Stimulated activated CD4-positive, alpha-beta T cell treated with anti-CD3 and anti-CD28 coated beads, Interleukin-2, amount 100 ng/mL, for 4 hours (primary cell): ENCODE results near the gene ADGRD2.

ENCODE experiments used
- DNase-seq: peaks from one replicate; pipeline ENCODE4 v3.0.0-alpha.2; 2020; ENCODE audit warnings: low read depth

ADGRD2 gene

DNA sequence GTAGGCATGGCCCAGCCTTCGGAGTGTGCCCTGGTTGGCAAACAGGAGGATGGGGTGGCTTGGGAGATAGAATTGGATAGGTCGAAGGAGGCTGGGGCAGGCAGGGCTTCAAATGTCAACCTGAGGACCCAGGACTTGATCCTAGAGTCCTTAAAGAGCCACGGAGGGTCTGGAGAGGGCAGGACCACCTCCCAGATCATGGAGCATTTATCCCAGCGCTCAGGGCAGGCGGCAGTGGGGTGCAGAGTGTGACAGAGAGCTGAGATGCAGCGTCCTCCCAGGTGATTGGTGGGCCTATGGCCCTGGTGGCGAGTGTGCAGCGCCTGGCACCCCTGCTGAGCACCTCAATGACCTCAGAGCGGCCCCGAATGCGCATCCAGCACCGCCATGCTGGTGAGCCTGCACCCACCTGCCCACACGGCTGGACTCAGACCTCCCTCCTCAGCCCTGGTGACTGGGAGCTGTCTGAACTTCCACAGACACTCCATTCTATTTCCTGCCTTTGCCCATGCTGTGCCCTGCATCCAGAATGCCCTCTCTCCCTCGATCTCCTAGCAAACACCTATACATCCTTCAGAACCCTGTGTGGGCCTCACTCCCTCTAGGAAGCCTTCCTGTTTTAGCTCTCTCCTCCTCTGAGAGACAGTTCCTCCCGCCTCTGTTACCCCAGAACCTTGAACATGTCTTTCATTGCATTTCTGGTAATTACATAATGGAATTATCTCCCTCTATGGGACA lies 6.3 kb downstream of the ADGRD2 start:
- DNase-seq, result no peak

DNA sequence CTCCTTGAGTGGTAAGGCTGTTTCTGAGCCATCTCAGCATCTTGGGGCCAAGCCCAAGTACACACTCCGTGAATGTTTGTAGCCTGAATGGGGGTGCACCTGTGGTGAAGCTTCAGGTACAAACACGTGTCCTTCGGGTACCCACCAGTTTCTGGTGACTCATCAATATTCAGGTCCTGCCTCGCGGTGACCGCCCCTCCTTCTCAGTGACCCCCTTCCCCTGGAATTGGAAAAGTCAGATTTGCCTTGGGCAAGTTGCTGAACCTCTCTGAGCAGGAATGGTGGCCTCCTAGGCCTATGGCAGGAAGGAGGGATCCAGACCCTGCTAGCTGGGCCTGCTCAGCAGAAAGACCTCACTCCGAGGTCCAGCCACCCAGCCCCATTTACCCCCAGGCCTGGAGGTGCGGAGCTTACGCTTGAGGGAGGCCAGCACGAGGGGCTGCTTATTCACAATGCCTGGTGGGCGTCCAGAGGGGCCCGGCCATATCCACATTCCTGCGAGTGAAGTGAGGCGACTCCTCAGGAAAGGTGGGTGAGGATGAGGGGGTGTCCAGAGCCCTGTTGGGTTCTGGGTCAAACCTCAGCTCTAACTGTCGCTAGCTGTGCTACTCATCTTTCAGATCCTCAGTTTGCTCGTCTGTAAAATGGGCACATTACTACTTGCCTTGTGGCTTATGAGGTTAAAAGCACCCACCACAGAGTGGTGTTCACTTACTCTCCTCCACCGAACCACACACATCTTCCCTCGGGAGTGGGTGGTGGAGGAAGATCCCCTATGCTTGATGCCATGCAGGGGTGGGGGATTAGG lies 7.0 kb downstream of the ADGRD2 start:
- DNase-seq, result no peak

DNA sequence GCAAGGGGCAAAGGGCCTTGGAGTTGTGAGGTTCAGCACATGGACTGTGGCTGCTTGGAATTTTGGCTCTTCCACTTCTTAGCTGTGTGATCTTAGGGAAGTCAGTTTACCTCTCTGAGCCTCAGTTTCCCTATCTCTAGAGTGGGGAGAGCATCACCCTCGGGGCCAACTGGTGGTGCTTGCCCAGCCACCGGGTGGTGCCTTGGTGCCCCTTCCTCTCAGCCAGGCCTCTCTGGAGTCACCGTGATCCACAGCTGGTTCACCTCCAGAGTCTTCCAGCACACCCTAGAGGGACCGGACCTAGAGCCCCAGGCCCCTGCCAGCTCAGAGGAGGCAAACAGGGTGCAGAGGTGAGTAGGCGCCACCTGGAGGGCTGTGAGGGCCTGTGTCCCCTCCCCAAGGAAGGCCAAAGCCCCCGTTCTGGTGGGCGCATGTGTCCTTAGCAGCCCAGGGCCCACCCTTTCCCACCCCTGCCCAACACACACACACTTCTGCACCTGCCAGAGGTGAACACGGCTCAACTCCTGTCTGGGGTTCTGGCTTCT lies 7.7 kb downstream of the ADGRD2 start:
- no peak for DNase-seq

DNA sequence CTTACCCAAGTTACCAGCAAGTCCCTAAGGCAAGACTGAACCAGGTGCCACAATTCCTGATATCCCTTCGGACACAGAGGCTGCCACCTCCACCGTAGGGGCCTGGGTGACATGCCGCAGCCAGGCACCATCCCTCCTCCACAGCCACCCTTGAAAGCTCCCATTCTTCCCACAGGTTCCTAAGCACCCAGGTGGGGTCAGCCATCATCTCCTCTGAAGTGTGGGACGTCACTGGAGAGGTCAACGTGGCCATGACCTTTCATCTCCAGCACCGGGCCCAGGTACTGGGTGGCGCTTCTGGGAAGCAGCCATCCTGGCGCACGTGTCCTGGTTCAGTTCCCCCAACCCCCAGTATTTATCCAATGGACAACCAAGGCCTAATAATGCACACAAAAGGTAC lies 8.2 kb downstream of the ADGRD2 start:
- DNase-seq, result no peak

DNA sequence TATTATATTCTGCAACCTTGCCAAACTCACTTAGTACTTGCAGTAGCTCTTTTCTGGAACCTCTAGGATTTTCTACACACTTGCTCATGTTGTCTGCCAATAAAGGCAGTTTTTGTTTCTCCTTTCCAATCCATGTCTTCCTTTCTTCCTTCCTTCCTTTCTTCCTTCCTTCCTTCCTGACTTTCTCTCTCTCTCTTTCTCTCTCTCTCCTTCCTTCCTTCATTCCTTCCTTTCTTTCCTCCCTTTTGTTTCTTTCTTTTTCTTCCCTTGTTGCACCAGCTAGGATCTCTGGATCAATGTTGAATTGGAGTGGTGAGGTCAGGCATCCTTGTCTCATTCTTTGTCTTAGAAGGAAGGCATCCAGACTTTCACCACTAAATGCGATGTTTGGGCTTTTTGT lies 12.5 kb downstream of the ADGRD2 start:
- DNase-seq, result no peak

DNA sequence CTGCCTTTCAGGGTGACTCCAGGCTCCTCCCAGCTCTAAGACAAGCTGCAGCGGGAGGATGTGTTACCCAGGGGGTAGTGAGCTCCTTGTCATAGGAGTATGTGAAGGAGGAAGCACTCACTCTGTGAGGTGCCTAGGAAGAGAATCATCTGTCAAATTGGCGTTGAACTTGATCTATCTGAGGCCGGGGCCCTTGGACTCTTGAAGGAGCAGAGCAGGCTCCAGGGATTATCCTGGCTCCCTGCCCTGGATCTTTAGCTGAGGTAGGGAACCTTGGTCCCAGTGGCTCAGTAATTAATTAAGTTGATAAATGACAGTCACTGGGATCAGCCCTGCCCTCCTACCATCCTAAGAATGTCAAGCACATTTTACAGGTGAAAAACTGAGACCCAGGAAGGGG lies 15.5 kb downstream of the ADGRD2 start:
- DNase-seq, result no peak

DNA sequence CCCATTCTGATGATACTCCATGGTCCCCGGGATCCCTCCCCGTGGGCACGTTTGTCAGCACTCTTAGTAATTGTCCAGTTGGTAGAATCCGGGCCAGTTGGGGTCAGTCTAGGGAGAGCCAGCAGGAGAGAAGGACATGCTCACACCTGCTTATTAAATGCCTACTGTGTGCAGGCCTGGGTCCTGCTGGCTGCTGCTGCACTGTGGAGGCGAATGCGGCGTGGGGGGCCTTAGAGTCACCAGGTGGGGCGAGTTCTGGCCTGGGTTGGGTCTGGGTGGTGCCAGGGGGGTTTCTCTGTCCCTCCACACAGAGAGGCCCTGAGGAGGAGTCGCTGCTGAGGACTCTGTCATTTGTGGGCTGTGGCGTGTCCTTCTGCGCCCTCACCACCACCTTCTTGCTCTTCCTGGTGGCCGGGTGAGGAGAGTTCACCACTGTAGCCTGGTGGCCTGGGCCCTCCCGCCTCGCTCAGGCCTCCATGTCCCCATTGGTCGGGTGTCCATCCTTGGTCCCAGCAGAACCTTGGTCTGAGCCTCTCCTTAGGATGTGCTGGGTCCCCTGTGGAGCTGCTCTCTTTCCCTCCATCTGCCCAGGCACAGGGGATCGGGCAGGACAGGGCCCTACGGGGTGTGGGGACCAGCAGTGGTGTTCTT lies 17.3 kb downstream of the ADGRD2 start:
- no peak for DNase-seq

DNA sequence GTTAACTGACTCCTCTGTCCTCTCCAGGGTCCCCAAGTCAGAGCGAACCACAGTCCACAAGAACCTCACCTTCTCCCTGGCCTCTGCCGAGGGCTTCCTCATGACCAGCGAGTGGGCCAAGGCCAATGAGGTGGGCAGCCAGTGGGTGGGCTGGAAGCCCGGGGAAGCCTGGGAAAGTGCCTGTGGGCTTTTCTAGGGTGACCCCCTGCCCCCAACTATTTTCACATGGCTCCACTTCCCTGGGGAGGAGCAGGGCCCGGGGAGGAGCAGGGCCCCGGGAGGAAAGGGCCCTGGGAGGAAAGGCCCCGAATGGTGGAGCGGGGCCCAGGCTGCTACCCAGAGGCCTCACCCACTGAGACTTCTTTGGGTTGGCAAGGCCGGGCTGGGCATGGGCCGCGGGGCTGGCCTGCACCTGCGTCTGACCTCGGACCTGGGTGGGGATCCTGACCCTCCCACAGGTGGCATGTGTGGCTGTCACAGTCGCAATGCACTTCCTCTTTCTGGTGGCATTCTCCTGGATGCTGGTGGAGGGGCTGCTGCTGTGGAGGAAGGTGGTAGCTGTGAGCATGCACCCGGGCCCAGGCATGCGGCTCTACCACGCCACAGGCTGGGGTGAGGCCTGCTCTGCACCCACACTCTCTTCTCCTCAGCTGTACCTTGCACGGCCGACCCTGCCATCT lies 17.9 kb downstream of the ADGRD2 start:
- DNase-seq, result no peak

DNA sequence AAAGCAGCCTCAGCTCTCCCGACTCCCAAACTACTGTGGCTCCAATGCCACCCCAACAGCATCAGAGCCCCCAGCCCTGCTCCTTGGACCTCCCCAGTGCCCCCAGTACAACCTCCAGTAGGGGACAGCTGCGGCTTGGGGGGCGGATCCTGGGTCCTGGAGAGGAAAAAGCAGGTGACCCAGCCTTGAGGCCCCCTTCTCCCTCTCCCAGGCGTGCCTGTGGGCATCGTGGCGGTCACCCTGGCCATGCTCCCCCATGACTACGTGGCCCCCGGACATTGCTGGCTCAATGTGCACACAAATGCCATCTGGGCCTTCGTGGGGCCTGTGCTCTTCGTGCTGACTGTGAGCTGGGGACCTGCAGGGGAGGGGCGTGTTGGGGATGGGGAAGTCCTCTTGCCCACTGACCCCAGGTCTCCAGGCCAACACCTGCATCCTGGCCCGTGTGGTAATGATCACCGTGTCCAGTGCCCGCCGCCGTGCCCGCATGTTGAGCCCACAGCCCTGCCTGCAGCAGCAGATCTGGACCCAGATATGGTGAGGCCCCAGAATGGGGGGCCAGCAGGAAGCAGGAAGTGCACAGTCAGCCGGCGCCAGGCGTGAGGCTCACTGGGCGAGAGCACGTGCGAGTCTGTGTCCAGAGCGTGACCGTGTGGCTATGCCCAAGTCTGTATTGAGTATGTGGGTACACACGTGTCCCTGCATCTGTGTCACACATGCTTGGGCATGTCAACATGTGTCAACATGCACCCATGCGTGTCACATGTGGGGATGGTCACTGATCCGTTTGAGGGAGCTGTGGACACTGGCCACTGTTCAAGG lies 19.0 kb downstream of the ADGRD2 start:
- no peak for DNase-seq

DNA sequence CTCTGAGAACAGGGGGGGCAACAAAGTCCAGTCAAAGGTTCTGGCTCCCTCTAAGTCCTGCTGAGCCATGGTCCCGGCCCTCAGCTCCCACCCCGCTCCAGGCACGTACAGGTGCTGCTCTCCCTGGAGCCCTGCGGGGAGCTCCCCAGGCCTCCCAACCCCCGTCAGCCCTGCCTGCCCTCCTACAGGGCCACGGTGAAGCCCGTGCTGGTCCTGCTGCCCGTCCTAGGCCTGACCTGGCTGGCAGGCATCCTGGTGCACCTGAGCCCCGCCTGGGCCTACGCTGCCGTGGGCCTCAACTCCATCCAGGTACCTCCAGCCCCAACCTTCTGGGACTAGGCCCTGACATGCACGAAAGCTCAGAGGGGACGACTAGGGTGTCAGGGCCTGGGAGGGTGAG lies 20.1 kb downstream of the ADGRD2 start:
- DNase-seq, result no peak

DNA sequence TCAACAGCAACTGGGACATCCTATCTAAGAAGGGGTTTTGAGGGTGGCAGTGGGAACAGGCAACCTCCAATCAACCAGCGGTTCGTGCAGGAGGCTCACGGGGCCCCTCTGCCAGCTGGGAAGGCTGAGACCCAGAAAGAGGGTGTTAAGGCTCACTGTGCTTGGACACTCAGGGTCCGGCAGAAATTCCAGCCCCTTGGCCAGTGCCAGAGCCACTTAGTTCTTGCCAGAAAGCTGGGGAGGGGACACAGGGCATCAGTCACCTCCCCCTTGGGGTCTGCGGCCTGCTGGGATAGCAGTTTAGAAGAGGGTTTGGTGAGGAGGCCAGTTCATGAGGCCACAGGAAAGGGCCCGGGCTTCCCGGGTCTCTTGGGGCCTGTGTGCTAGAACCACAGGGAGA lies 20.5 kb downstream of the ADGRD2 start:
- no peak for DNase-seq

DNA sequence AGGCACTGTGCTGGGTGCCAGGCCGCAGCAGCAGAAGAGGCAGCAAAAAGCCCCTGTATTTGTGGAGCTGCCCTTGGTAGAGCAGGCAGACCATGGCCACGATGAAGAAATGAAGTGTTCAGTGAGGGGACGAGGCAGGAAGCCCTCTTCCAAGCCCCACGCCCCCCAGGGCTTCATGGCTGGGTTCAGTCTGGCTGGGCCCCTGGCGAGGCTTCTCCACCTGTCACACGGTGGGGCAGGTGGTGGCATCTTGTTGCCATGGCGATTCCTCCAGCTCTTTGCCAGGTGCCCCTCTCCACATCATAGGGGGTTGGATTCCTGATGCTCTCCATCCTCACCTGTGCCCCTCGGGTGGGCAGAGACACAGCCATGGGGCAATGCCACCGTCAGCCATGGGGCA lies 21.5 kb downstream of the ADGRD2 start:
- DNase-seq, result no peak

DNA sequence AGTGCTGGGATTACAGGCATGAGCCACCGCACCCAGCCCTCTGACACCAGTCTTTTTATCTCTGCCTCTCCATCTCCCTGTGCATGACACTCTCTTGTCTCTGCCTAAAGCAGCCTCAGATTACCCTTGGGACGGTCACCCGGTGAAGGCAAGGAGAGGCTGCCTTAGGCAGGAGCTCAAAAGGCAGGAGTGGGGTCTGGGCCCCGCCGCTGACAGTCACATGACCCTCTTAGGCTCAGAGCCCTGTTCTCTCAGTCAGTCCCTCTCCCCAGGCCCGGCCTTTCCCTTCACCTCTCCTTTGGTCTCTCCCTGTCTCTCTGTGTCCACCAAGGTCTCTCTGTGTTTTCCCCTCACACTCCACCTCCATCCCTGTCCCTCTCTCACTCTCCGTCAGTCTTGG lies 22.5 kb downstream of the ADGRD2 start:
- DNase-seq, result no peak

DNA sequence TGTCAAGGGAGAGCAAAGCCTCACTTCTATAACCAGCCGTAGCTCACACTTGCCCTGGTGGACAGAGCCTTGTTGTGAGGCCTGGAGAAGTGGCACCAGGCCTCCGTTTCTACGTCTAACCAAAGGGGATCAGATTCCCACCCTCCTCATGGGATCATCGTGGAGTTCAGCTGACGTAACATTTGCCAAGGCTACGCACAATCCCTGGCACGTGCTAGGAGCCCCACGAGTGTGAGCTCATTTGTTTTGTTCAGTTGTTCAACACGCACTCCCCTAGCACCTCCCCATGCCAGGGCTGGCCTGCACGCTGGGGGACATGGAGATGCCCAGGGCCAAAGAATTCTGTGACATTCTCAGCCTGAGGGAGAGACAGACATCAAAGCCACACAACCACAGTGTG lies 23.1 kb downstream of the ADGRD2 start:
- no peak for DNase-seq

DNA sequence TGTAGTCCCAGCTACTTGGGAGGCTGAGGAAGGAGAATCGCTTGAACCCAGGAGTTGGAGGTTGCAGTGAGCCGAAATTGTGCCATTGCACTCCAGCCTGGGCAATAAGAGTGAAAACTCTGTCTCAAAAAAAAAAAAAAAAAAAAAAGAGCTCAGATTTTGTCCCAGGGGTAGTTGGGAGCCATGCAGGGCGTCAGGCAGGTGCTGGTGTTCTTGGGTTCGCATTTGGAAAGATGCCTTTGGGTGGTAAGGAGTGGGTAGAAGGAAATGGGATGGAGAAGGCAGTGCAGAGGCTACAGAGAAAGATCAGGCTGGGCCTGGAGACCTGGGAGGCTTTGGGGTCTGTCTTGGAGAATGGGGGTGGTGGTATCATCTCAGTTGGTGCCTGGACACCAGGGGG lies 23.9 kb downstream of the ADGRD2 start:
- DNase-seq, result no peak

DNA sequence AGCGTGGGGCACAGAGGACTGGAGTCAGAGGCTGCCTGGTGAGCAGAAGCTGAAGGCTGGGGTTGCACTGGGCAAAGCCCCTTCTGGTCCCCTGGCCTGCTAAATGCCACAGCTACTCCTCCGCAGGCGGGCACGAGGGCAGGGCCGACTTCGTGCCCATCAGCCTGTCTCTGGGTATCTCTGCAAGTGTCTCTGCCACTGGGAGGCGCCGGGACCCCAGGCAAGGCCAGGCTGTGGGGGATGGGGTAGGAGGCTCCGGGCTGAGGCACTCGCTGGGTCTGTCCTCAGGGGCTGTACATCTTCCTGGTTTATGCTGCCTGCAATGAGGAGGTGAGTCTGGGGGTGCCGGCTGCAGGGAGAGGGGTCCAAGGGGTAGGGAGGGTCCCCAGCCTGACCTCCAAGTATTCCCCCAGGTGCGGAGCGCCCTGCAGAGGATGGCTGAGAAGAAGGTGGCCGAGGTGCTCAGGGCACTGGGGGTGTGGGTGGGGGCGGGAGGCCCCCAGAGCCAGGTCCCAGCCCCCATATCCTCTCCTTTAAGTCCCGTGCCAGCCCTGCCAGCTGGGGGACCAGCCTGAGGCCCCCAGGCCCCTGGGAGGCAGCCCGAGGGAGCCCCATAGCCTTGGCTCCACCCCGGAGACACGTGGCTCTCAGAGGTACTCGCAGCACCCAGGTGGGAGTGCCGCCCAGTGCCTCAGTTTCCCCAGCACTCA lies 25.1 kb downstream of the ADGRD2 start:
- DNase-seq, result no peak

DNA sequence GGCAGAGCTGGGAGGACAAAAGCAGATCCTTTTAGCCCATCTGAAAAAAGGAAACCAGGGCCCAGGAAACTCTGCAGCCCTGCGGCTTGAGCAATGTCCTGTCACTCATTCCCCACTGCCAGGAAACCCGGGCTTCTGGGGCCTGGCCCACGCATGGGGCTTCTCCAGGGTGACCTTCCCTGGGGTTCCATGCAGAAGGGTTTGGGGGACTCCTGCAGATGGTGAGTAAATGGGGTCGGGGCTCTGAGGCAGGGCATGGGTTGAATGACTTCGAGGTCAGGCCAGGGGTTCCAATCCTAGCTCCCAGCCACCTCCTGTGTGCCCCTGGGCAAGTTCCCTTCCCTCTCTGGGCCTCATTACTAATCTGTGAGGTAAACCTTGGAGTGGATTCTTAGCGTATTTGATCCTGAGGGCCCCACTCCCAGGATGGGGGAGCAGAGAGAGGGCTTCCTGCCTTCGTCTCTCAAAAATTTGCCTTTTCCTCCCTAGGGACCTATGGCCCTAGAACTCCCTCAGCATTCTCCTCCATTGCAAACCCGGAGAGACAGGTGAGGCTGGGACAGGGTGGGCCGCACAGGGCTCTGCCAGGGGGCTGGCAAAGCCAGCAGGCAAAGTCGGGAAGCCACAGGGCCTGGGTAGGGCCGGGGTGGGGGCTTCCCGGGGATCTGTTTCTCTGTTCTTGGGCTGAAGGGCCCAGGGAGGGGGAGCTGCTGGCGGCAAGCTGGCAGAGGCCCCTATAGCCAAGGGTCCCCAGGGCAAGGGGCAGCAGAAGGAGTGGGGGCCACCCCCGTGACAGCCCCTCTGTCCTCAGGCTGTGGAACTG lies 25.8 kb downstream of the ADGRD2 start:
- DNase-seq, result no peak

DNA sequence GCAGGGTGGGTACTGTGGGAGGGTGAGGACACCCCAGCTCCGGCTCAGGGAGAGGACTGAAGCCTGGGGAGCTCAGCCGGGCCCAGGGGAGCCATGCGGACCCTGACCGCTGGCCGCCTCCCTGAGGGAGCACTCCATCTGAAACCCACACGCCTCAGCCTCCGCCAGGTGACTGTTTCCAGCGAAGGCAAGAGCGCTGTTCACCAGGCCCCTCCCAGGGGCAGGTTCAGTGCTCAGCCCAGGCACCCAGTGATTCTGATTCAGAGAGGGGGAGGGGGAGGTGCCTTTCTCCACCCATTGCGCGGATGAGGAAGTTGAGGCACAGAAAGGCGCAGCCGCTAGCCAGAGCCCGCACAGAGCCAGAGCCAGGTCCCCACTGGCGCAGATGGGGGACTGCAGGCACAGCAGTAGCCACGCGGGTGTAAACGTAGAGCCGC lies 27.0 kb downstream of the ADGRD2 start:
- DNase-seq, result no peak

DNA sequence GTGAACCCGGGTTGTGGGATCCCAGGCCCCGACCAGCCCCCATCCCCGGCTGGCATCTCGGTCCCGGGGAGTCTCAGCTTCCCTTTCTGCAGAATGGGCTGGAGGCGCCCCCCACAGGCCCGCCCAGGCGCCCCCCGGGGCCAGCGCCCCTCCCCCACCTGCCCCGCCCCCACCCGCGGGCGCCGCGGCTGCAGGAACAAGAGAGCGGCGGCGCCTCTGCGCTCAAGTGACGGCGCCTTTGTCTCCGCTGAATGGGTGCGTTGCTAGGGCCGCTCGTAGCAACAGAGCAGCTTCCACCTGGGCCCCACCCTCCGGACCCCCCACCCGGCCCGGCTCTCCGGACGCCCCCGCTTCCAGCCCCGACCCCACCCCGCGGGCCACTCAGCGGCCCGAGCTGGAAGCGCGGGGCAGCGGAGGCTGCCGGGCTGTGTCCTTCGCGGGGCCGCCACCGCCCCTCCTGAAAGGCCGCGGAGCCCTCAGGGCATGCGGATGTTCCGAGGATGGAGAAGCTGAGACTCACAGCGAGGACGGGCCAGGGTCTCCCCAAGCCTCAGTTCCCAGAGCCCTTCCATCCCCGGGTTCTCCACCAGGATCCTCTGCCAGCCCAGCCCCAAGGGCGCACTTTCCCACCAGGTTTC lies 27.5 kb downstream of the ADGRD2 start:
- DNase-seq, result no peak
